Measurements from ENCODE around the gene POC1A. TPM values are rescaled to one million over a fixed set of nuclear protein-coding genes. Genes with fewer than 3 reads are reported as not detected.

The POC1A gene
- total and polyA plus RNA-seq, 2 of the 8 experiments (the other 6 are each of a cell fraction or from before 2014, with no cell fraction given) = 35.7 to 39.2 TPM

- TF ChIP-seq SIRT6 (IDR thresholded peaks at IDR 0.05; ENCODE audit: low read length) = no peak
- no peak for TF ChIP-seq SRF (IDR thresholded peaks at IDR 0.05; ENCODE audit: low read depth, low read length)
- TF ChIP-seq HDAC6 (IDR thresholded peaks at IDR 0.05; ENCODE audit: low read depth, low read length) = no peak
- no peak for TF ChIP-seq MAFK (IDR thresholded peaks at IDR 0.05; ENCODE audit: low read depth, low read length)
- no peak for TF ChIP-seq RXRA (IDR thresholded peaks at IDR 0.05; ENCODE audit: insufficient read depth, low read depth, low read length)
Observed at GRCh38 chr3:52080830-52081719, 73.1 kb downstream of the POC1A start (continued).

Data from H1 (cell line).